GM19467 (cell line): ENCODE measurements around the gene BECN2.

Experiments
- ATAC-seq: cut with Tn5 transposase; IDR thresholded peaks from one replicate; pipeline ENCODE4 v1.9.1; 2021; ENCODE audit warnings: mild to moderate bottlenecking, moderate library complexity; ENCODE audit not compliant: unreplicated experiment

The BECN2 gene

GRCh38 chr1:241957692-241958494 lies at the start of gene BECN2:
Gene BECN2 (plus strand): TSS chr1:241957767. CDS start chr1:241957767, 0 bp downstream.
- ATAC-seq: no peak

DNA sequence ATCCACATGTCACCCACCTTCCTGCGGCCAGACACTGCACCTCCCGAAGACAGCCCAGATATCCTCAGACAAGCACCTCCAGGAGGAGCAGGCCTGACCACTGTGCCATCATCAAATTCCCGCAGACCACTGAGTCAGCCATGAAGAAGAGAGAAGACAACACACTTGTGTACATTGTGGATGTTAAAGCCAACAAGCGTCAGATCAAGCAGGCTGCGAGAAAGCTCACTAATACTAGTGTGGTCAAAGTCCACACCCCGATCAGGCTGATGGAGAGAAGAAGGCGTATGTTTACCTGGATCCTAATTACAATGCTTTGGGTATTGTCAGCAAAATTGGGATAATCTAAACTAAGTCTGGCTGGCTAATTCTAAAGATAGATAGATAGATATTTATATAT lies 41.4 kb upstream of the BECN2 start:
- no peak for ATAC-seq

GRCh38 chr1:241917487-241917886 lies 40.1 kb upstream of the BECN2 start:
- ATAC-seq: no peak

- ATAC-seq: no peak
Measured at GRCh38 chr1:241918879-241919278, 38.7 kb upstream of the BECN2 start.

DNA sequence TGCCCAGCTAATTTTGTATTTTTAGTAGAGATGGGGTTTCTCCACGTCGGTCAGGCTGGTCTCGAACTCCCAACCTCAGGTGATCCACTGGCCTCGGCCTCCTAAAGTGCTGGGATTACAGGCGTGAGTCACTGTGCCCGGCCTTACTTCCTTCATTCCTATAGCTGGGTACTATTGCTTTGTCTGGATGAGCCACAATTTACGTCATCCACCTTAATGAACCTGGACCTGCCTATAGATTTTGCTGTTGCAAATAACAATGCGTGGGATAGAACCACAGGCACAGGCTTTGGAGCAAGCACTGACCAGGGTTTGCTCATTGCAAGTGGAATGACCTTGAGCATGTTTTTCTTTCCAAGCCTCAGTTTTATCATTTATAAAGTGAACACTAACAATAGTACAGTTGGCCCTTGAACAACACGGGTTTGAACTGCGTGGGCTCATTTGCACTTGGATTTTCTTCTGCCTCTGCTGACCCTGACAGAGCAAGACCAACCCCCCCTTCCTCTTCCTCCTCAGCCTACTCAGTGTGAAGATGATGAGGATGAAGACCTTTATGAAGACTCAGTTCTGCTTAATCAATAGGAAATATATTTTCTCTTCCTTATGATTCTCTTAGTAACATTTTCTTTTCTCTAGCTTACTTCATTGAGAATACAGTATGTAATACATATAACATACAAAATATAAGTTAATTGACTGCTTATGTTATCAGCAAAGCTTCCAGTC lies 33.3 kb upstream of the BECN2 start:
- no peak for ATAC-seq

- ATAC-seq: no peak
Measured at GRCh38 chr1:241926141-241926540, 31.4 kb upstream of the BECN2 start.

DNA sequence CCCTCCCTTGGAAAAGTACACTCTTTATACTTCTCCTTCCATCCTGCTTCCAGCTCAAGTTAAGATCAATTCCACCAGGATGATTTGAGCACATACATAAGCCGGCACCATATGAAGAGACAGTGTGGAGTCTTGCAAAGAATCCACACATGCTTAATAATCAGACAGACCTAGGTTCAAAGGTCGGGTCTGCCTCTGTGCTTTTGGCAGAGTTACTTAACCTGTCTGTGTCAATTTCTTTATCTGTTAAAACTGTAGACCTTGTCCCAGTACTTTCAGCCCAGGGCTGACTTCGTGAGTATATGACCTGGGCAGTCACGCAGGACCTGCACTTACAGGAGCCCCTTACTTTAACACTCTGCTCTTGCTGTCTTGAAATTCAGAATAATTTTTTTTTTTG lies 30.2 kb upstream of the BECN2 start:
- no peak for ATAC-seq

DNA sequence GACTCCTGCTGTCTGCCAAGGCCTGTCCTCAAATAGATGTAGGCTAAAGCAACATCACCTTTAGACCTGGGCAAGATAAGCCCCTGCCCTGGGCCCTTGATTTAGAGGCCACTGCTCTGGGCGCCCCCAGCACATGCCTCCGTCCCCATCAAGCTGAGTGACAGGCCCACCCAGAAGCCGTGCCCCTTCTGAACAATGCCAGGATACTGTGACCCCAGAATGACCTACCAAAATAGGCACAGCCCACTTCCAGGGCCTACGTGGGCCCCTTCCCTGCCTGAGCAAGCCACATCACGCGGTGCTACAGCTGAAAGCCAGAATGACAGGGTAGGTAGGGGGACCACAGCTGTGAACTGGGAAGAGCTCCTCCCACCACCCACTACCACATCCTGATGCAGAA lies 24.7 kb upstream of the BECN2 start:
- ATAC-seq: no peak

- no peak for ATAC-seq
Measured at GRCh38 chr1:241934201-241934848, 23.2 kb upstream of the BECN2 start.

DNA sequence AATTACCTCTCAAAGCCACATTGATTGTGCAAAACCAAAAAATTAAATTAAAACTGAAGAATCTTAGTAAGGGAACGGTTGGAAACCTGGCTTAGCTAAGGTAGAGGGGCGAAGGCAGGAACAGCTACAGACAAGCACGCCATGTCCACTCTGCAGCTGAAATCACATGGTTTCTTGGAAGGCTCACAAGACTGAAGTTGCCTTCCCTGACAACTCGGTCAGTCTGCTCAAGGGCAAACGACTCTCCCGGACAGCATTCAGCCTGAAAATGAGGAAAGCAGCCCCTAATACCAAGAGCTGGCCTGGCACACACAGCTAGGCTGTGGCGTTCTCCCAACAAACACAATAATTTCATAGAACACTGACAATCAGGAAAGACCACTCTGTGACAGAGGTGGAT lies 22.7 kb upstream of the BECN2 start:
- no peak for ATAC-seq

GRCh38 chr1:241939798-241940197 lies 17.8 kb upstream of the BECN2 start:
- no peak for ATAC-seq

DNA sequence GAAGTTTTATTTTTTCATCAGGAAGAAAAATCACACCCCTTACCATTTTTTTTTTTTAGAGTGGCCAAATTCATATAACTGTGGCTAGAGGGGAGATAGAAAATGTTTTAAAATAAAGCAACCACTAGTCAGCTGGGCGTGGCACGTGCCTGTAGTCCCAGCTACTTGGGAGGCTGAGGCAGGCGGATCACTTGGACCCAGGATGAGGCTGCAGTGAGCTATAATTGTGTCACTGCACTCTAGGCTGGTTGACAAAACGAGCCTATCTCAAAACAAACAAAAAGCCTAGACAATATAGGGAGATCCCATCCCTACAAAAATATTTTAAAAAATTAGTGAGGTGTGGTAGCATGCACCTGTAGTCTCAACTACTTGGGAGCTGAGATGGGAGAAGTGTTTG lies 14.8 kb upstream of the BECN2 start:
- ATAC-seq: no peak

DNA sequence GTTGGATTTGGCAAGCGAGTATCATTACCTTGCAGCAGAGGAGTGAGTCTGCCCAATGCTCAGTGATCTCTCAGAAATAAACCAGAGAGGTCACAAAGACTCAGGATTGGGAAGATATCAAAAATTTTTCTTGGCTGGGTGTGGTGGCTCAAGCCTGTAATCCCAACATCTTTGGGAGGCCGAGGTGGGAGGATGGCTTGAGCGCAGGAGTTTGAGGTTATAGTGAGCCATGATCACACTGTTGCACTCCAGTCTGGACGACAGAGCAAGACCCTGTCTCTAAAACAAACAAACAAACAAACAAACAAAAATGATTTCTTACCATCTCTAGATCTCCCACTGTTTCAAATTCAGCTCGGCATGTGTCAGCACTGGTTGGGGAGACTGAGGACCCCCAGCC lies 13.3 kb upstream of the BECN2 start:
- no peak for ATAC-seq

DNA sequence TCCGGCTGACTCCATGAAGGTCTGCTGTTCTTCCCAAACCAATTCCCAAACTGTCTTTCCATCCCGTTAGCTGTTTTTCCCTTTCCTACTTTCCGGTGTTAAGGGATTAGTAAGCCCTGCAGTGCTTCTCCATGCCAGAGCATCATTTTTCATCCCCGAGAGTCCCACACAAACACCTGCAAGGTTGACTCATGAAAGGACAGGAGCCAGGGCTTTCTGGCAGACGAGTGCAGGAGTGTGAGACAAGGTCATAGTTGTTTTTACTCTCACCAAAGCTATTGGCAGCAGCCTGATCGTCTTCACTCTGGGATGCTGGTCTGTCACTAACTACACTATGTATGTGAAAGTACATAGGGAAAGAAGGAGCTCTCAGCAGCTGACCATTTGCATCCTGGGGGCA lies 10.2 kb upstream of the BECN2 start:
- no peak for ATAC-seq

GRCh38 chr1:241950390-241950789 lies 7.2 kb upstream of the BECN2 start:
- no peak for ATAC-seq

- ATAC-seq: no peak
Measured at GRCh38 chr1:241962153-241962552, 4.6 kb downstream of the BECN2 start.

GRCh38 chr1:241963722-241964121 lies 6.2 kb downstream of the BECN2 start:
- no peak for ATAC-seq

GRCh38 chr1:241964550-241965282 lies 7.1 kb downstream of the BECN2 start:
- ATAC-seq: no peak

GRCh38 chr1:241968611-241969010 lies 11.0 kb downstream of the BECN2 start:
- no peak for ATAC-seq

DNA sequence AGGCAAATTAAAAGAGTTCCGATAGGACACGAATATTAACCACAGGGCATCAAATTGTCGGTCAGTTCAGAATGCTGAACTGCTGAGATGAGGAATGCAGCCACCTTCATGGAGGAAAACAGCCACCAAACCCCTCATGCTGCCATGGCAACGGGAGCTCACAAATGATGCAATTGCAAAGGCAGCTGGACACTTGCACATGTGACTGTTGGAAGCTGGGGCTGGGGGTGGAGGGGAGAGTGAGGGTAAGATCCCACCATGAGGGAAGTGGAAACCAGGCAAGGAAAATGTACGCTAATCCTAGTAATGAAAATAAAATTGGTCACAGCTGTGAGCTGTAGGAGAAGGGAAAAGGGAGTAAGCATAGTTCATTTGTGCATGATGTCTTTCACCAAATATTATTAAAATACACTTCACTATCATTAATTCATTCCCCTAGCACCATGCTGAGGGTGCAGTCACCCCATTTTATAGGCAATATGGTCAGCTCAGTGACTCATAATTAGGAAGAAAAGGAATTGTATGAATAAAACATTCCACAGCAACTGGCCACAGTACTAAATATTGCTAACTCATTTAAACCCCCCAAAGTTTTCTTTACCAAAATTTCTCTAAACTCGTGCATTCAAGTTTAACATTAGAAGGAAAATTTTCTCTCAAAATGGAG lies 15.3 kb downstream of the BECN2 start:
- ATAC-seq: no peak

DNA sequence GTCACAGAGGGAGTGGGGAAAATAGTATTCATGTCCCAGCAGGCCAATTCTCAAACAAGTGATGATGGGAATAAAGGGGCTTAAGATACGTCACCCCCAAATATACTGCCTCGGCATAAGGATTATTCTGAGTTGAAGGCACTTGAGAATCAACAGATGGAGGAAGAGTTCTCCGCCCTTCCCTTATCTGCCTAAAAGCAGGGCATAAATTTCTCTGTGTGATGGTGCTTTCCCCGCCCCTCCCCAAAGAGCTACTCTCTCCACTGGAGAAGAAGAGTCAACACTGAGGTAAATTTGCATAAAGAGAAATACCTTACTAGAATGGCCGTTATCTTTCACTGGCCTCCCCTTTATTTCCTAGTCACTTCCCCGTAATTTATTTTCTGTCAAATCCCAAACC lies 18.7 kb downstream of the BECN2 start:
- no peak for ATAC-seq
